HepG2 (cell line): ENCODE results near the gene KISS1R. TPM values are rescaled to one million over a fixed set of nuclear protein-coding genes. Genes with fewer than 3 reads are reported as not detected.
A peak's percentile ranks its signal among the peaks of the same experiment; 100 is the strongest.

ENCODE experiments used
- CEBPG ChIP-seq: IDR thresholded peaks from 2 replicates; pipeline ENCODE4 v1.6.1; 2016
- KDM5B ChIP-seq: sonication (generic); formaldehyde crosslinking; IDR thresholded peaks from 2 replicates; pipeline ENCODE4 v1.4.0; 2020; ENCODE audit warnings: missing genetic modification reagents, mild to moderate bottlenecking, borderline replicate concordance
- KDM6A ChIP-seq: IDR thresholded peaks from 2 replicates; pipeline ENCODE4 v1.6.1; 2016; ENCODE audit warnings: low read depth
- MXI1 ChIP-seq: IDR thresholded peaks from 3 replicates; pipeline ENCODE4 v1.6.1; 2012; ENCODE audit warnings: low read depth, low read length, inconsistent platforms, borderline replicate concordance
- NCOA2 ChIP-seq: sonication (generic); formaldehyde crosslinking; IDR thresholded peaks from 2 replicates; pipeline ENCODE4 v1.8.0; 2022; ENCODE audit warnings: inconsistent platforms
- NPAS2 ChIP-seq: sonication (generic); formaldehyde crosslinking; IDR thresholded peaks from 2 replicates; pipeline ENCODE4 v1.8.0; 2022; ENCODE audit warnings: mild to moderate bottlenecking, missing genetic modification reagents, borderline replicate concordance
- PHF21A ChIP-seq: sonication (generic); formaldehyde crosslinking; IDR thresholded peaks from 2 replicates; pipeline ENCODE4 v1.5.0; 2020; ENCODE audit warnings: mild to moderate bottlenecking, missing genetic modification reagents
- PPARG ChIP-seq: conservative IDR thresholded peaks from 2 replicates; pipeline ENCODE4 v1.6.1; 2016; ENCODE audit warnings: missing biosample characterization, missing genetic modification reagents
- TCF12 ChIP-seq, 2 experiments: fragments of 450-650 bp in 1 of 2; sonication (generic) in 1 of 2; formaldehyde crosslinking in 1 of 2; IDR thresholded peaks; 2 replicates each; pipeline versions ENCODE4 v1.6.1 to v1.8.0; 2017 to 2022; ENCODE audit warnings: antibody characterized with exemption in 1 of 2, mild to moderate bottlenecking in 1 of 2, missing genetic modification reagents in 1 of 2, moderate library complexity in 1 of 2
- XBP1 ChIP-seq: sonication (generic); formaldehyde crosslinking; IDR thresholded peaks from 2 replicates; pipeline ENCODE4 v1.5.0; 2020; ENCODE audit warnings: missing genetic modification reagents
- ZNF143 ChIP-seq: sonication (generic); formaldehyde crosslinking; IDR thresholded peaks from 2 replicates; pipeline ENCODE4 v1.4.0; 2020; ENCODE audit warnings: missing genetic modification reagents
- ZNF329 ChIP-seq: sonication (generic); formaldehyde crosslinking; IDR thresholded peaks from 2 replicates; pipeline ENCODE4 v1.9.0; 2021; ENCODE audit warnings: low read depth, mild to moderate bottlenecking, missing genetic modification reagents
- ZNF430 ChIP-seq: sonication (generic); formaldehyde crosslinking; IDR thresholded peaks from 2 replicates; pipeline ENCODE4 v1.9.0; 2021; ENCODE audit warnings: mild to moderate bottlenecking, missing genetic modification reagents
- ZNF547 ChIP-seq: sonication (generic); formaldehyde crosslinking; IDR thresholded peaks from 2 replicates; pipeline ENCODE4 v1.5.1; 2020; ENCODE audit warnings: mild to moderate bottlenecking, missing genetic modification reagents
- ZNF564 ChIP-seq: sonication (generic); formaldehyde crosslinking; IDR thresholded peaks from 2 replicates; pipeline ENCODE4 v1.8.1; 2023; ENCODE audit warnings: mild to moderate bottlenecking, missing genetic modification reagents
- polyA plus RNA-seq, 8 experiments: library from polyadenylated mRNA; depleted of rRNA in 3 of 8; stranded (reverse) in 7 of 8; unstranded in 1 of 8; fragments of >200 nt; fragmentation: Illumina TruSeq in 4 of 8; extraction: Trizol in 4 of 8; gene quantifications; 2 replicates each; pipeline versions ENCODE4 v1.2.1 to v1.2.3, GENCODE V29; 2011 to 2016; ENCODE audit warnings: low read depth in 4 of 8, missing spikeins in 1 of 8, mixed read lengths in 1 of 8; ENCODE audit not compliant: insufficient read depth in 1 of 8
- total RNA-seq, 5 experiments: library from RNA; depleted of rRNA; stranded (reverse); fragments of >200 nt; fragmentation: Illumina TruSeq; extraction: Trizol; gene quantifications; 2 replicates each; pipeline ENCODE4 v1.2.3, GENCODE V29; 2016; ENCODE audit warnings: low read depth in 1 of 5
- TF ChIP-seq, protein P1 (sequence below): sonication (generic); formaldehyde crosslinking; IDR thresholded peaks from 2 replicates; pipeline ENCODE4 v1.4.0; 2020; ENCODE audit warnings: mild to moderate bottlenecking, missing genetic modification reagents
- TF ChIP-seq, protein P2 (sequence below): sonication (generic); IDR thresholded peaks from 2 replicates; pipeline ENCODE4 v1.6.1; 2016; ENCODE audit warnings: low read depth, borderline replicate concordance
- TF ChIP-seq, protein P3 (sequence below): sonication (generic); formaldehyde crosslinking; IDR thresholded peaks from 2 replicates; pipeline ENCODE4 v1.8.1; 2023; ENCODE audit warnings: mild to moderate bottlenecking, missing genetic modification reagents
- TF ChIP-seq, protein P4 (sequence below): sonication (generic); formaldehyde crosslinking; IDR thresholded peaks from 2 replicates; pipeline ENCODE4 v1.4.0; 2020; ENCODE audit warnings: missing genetic modification reagents, mild to moderate bottlenecking, borderline replicate concordance
- TF ChIP-seq, protein P5 (sequence below): sonication (generic); formaldehyde crosslinking; IDR thresholded peaks from 2 replicates; pipeline ENCODE4 v1.8.1; 2023; ENCODE audit warnings: mild to moderate bottlenecking, moderate library complexity, missing genetic modification reagents
- TF ChIP-seq, protein P6 (sequence below): IDR thresholded peaks from 2 replicates; pipeline ENCODE4 v1.6.1; 2016; ENCODE audit warnings: missing compliant biosample characterization, missing genetic modification reagents, borderline replicate concordance

The KISS1R gene
- total and polyA plus RNA-seq, 2 of the 13 experiments (the other 11 are each of a cell fraction or from before 2014, with no cell fraction given): 1.1 to 10.2 TPM

DNA sequence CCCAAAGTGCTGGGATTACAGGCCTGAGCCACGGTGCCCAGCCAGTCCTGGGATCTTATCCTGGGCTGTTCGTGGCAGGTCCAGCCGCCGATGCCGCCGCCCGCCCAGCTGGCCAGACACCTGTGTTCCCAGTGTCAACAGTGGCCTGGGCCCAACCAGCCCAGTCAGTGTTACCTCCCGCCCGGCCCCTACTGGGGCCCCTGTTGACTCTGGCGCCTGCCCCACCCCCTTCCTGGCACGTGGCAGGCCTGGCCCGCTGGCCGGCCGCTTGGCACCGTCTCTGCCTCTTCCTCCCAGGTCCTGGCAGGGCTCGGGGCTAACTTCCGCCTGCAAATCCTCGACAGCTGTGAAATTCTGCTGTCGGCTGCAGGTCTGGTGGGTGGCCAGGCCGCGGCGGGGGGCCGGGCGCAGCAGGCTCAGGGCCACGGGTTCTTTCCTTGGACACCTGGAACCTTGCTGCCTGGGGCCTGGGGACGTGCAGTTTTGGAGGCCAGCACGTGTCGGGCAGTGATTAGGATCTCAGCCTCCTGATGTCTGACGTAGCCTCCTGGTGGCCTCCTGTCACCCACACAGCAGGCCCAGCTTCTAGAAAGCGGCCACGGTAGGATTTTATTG, 17.8 kb downstream of the KISS1R start (continued):
- TF ChIP-seq, protein P1, sequence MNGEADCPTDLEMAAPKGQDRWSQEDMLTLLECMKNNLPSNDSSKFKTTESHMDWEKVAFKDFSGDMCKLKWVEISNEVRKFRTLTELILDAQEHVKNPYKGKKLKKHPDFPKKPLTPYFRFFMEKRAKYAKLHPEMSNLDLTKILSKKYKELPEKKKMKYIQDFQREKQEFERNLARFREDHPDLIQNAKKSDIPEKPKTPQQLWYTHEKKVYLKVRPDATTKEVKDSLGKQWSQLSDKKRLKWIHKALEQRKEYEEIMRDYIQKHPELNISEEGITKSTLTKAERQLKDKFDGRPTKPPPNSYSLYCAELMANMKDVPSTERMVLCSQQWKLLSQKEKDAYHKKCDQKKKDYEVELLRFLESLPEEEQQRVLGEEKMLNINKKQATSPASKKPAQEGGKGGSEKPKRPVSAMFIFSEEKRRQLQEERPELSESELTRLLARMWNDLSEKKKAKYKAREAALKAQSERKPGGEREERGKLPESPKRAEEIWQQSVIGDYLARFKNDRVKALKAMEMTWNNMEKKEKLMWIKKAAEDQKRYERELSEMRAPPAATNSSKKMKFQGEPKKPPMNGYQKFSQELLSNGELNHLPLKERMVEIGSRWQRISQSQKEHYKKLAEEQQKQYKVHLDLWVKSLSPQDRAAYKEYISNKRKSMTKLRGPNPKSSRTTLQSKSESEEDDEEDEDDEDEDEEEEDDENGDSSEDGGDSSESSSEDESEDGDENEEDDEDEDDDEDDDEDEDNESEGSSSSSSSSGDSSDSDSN: peak; percentile 96
- TF ChIP-seq KDM6A: peak; percentile 80
- TF ChIP-seq ZNF564 (CRISPR knock-in tag): peak; percentile 84; the same call in 1 of the 2 replicates
- TF ChIP-seq, protein P2, sequence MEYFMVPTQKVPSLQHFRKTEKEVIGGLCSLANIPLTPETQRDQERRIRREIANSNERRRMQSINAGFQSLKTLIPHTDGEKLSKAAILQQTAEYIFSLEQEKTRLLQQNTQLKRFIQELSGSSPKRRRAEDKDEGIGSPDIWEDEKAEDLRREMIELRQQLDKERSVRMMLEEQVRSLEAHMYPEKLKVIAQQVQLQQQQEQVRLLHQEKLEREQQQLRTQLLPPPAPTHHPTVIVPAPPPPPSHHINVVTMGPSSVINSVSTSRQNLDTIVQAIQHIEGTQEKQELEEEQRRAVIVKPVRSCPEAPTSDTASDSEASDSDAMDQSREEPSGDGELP: peak; percentile 100
- TF ChIP-seq NPAS2 (CRISPR knock-in tag): peak; percentile 82; the same call in 1 of the 2 replicates
- TF ChIP-seq KDM5B (CRISPR knock-in tag): peak; percentile 88; the same call in 1 of the 2 replicates
- TF ChIP-seq MXI1: peak; percentile 98
- TF ChIP-seq XBP1: no peak
- TF ChIP-seq TCF12 (IDR thresholded peaks at IDR 0.05): no peak
- peak; percentile 85; the same call in 1 of the 2 replicates for TF ChIP-seq TCF12 (CRISPR knock-in tag; IDR thresholded peaks at IDR 0.05)
- TF ChIP-seq, protein P3, sequence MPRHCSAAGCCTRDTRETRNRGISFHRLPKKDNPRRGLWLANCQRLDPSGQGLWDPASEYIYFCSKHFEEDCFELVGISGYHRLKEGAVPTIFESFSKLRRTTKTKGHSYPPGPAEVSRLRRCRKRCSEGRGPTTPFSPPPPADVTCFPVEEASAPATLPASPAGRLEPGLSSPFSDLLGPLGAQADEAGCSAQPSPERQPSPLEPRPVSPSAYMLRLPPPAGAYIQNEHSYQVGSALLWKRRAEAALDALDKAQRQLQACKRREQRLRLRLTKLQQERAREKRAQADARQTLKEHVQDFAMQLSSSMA: peak; percentile 75; the same call in 1 of the 2 replicates
- peak; percentile 98 for TF ChIP-seq PHF21A (CRISPR knock-in tag)
- peak; percentile 51 for TF ChIP-seq CEBPG (CRISPR knock-in tag)
- peak; percentile 71; the same call in 1 of the 2 replicates for TF ChIP-seq ZNF430 (CRISPR knock-in tag)
- TF ChIP-seq, protein P4, sequence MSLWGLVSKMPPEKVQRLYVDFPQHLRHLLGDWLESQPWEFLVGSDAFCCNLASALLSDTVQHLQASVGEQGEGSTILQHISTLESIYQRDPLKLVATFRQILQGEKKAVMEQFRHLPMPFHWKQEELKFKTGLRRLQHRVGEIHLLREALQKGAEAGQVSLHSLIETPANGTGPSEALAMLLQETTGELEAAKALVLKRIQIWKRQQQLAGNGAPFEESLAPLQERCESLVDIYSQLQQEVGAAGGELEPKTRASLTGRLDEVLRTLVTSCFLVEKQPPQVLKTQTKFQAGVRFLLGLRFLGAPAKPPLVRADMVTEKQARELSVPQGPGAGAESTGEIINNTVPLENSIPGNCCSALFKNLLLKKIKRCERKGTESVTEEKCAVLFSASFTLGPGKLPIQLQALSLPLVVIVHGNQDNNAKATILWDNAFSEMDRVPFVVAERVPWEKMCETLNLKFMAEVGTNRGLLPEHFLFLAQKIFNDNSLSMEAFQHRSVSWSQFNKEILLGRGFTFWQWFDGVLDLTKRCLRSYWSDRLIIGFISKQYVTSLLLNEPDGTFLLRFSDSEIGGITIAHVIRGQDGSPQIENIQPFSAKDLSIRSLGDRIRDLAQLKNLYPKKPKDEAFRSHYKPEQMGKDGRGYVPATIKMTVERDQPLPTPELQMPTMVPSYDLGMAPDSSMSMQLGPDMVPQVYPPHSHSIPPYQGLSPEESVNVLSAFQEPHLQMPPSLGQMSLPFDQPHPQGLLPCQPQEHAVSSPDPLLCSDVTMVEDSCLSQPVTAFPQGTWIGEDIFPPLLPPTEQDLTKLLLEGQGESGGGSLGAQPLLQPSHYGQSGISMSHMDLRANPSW (CRISPR knock-in tag): peak; percentile 72; the same call in 1 of the 2 replicates
- TF ChIP-seq ZNF329 (CRISPR knock-in tag): 0 out of 2 replicates have a peak, but pooled peaks have one; percentile 45
- no peak for TF ChIP-seq ZNF547 (CRISPR knock-in tag)
- peak; percentile 54; the same call in 1 of the 2 replicates for TF ChIP-seq ZNF143 (CRISPR knock-in tag)
- peak; percentile 88 for TF ChIP-seq PPARG (CRISPR knock-in tag)
- TF ChIP-seq NCOA2 (CRISPR knock-in tag): peak; percentile 88
- TF ChIP-seq, protein P5, sequence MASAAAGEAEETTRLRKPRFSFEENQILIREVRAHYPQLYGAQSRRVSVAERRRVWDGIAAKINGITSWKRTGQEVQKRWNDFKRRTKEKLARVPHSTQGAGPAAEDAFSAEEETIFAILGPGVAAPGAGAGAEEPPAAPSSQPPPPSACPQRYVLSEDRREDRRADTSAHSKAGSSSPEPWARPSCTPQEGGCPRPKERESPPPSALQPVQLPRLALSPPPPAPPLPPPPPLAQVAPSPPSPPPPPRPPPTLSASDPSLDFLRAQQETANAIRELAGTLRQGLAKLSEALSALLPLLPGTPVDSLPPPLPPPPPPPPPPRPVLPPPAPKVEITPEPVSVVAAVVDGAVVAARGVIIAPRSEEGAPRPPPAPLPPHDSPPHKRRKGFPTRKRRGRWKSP (CRISPR knock-in tag): peak; percentile 79
- TF ChIP-seq, protein P6, sequence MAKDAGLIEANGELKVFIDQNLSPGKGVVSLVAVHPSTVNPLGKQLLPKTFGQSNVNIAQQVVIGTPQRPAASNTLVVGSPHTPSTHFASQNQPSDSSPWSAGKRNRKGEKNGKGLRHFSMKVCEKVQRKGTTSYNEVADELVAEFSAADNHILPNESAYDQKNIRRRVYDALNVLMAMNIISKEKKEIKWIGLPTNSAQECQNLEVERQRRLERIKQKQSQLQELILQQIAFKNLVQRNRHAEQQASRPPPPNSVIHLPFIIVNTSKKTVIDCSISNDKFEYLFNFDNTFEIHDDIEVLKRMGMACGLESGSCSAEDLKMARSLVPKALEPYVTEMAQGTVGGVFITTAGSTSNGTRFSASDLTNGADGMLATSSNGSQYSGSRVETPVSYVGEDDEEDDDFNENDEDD (CRISPR knock-in tag): peak; percentile 87; the same call in 1 of the 2 replicates
